ENCODE results near the gene CDH12.
"Not testable (repeated sequence)": the region's sequence is repeated elsewhere in the genome, so short reads cannot be mapped to it uniquely, and the experiment has no call there.

CDH12 gene

DNA sequence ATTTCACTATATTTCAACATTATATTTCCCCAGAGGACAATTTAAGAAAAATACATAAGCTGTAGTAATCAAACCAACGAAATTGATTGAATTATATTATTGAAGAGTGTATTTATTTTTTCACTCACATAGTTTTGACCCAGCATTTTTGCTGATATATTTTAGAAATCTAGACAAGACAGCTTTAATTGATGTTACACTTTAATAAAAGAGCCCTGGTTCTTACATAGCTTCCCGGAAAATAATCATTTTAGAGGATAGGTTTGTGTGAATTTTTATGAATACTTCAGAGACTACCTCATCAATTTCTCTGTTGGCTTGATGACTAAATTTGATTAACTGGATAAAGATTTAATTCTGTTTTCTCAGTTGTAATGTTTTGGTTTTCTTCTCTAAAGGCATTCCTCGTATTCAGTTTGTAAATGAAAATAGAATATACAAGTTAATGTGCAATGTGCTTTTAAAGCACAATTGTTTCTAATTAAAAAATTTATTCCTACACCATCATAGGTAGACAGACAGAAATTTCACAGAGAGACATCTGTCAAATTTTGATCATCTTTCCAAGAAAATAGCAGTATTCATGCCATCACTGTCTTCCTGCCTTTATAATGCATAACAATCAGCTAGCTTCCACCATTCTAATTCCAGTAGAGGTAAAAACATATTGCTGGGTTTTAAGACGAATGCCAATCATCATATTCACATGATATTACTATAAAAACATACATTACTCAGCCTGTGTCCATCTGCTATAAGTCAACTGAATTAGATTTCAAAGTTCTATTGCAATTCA lies 441.4 kb downstream of the CDH12 start:
- DNase-seq, result no peak

DNA sequence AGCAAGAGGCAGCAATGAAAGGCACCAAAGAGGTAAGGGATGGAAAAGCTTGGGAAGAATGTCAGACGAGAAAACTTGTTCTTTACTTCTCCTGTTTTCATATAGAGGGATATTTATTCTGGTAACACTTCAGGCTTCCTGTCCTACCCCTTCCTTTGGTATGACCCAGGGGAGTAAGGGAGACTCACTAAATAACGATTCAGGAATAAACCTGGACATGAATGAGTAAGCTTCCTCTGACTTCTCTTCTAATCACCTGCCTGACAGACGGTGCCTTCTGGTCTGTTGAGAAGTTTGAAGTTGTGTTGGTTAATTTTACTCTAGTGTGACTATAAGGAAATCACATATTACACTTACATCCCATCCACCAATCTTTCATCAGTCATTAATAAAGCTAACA lies 461.2 kb downstream of the CDH12 start:
- DNase-seq, result no peak

DNA sequence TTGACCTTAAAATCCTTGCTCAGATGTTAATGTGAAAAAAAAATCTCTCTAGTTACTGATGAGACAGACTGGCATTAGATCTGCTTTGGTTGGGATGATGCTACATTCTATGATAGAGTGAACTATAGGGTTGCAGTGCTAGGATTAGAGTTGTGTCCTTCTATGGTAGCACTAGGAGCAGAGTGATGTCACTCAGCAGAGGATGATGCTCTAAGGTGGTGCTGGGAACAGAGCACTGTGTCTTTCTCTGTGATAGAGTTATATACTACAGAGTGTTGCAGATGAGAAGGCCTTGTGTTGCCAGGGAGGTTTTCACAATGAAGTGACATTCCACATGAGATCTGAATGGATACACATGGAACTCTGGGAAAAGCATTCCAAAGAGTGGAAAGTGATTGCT lies 462.3 kb downstream of the CDH12 start:
- DNase-seq, result no peak

DNA sequence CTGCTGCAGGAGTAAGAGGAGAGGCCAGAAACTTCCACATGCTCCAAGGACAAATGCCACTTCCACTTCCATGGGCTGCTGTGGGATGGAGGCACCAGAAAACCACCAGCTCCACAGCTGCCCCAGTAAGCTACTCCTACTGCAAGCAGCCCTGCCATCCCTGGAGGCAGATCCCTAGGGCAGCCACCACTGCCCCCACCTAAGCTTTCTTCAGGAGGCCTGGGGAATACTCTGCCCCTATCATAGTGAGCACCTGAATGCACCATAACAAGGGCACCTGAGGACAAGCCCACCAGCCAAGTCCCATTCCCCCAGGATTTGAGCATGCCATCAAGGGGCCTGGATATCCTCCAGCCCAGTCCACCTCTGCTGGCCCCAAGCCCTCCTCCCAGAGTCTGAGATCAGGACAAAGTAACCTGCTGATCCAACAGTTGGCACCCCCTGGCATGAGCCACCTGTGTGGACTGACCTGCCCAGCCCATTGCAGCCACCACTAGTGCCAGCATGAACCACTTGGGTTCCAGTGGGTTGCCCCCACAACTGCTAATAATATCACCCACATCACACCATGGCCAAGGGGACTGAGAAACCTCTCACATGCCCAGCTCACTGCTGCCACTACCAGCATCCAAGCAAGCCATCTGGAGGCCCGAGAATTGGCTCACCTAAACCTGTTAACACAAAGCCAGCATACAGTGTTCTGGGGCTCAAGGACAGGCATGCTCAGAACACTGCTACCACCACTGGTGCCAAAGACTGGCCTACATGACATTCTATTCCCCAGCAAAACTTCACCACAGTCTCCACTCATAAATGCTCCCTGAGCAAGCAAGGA lies 480.1 kb downstream of the CDH12 start:
- no peak for DNase-seq

DNA sequence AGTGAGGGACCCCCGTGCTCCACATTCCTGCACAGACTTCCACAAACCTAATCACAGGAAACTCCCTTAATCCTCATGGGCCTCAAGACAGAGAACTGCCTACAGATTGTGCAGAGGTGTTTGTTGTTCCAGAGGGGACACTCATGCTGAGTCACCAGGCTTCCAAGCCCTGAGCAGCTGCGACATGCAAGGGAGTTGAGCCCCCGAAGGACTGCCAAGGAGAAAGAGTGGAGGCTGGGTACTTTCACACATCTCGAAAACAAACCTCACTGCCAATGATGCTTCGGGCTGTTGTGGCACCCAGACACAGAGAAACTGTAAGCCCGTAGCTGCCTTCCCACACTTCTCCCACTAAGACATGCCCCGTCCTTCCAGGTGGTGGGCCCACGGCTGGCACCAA lies 480.8 kb downstream of the CDH12 start:
- DNase-seq, result no peak

DNA sequence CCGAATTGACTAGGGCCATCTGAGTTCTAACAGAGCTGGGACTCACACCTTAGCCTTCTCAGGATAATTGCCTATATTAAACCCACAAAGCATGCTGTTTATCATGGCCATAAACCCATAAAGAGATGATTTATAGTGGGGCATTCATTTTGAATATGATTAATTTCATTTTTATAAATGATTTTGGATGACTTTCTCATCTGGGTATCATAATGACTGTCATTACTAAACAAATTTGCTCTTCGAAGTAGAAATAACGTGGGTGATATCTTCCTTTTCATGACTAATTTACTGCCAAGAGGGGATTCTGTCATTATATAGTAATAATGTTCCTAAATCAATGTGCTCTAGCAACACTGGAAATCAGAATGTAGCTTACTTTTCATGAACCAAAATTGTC lies 498.2 kb downstream of the CDH12 start:
- DNase-seq, result no peak

DNA sequence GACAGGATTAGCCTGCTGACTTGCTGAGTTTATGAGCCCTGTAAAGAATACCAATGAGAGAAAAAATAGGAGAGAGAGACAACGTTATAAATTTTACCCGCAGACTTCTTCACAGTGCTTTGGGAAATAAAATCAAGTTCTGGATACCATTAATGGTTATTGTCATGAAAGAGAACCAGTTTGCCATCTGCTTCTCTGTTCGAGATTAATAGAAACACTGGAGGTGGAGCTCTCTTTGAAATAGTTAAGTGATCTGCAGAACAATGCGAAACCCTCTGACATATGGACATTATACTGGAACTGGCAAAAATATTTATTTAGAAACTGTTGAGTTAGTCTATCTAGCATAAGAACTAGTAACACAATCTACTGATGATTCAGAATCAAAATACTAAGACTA lies 500.7 kb downstream of the CDH12 start:
- DNase-seq, result no peak

DNA sequence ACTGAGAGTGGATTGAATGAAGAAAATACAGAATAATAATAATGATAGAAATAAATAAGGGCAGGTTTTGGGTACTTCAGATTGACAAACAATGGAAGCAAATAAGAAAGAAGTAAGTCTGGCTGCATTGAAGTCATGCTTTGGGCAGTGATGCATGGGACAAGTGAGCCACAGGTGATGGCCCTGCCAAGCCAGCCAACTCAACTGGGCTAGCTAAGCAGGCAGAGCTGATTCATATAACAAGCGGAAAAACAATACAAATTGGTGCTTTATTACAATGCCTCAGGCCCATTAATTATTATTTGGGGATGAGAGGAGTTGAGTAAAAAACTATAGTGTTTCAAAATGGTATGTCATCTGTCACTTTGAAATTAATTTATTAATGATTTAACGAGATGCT lies 502.0 kb downstream of the CDH12 start:
- no peak for DNase-seq

DNA sequence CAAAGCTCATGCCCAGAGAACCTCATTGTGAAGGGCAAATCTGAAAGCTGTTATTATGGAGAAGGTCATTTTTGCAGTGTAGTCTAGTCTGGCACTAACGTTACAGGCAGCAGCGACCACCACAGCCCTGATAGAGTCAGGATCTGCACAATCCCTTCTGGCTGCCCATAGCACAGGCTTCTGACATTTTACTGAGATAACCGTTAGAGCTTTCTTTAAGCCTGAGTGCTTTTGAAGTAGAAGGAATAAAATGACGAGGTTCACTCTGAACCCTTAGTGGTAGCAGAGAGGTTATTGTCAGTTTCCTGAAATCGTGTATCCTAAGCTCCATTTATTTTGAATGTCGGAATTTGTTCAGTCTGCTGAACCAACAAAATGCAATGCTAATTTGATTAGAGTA lies 505.1 kb downstream of the CDH12 start:
- DNase-seq, result no peak

DNA sequence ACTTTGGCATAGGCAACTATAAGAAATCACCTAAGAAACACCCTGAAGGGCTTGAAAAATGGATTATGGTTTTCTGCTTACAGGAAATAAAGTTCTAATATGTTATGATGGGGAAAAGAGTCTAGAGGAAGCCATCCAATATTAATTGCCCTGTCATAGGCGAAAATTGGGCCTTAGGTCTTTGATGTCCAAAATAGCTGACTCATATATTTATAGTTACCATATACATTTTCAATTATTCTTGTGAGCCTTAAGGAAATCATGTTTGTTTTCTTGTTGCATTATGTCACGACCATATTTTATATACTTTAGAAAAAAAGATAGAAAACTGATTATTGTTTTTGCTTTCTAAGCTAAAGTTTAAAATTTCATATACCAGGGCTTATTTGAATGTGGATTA lies 509.1 kb downstream of the CDH12 start:
- no peak for DNase-seq

DNA sequence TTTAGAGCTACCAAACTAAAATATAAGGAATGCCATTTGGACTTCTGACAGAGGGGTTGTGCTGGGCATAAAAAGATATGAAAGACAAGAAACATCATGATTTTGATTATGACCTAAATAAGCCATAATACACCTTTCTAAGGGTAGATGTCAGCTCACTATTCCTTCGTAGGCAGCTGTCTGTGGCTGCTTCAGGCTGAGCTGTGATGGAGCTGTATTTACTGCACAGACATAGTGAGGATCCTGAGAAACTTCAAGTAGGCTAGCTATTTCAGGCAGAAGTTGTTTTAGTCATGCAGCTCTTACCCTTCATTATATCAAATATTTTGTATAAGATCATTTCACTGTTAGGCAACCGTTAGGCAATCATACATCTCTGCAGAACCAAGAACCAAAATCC lies 511.7 kb downstream of the CDH12 start:
- no peak for DNase-seq

DNA sequence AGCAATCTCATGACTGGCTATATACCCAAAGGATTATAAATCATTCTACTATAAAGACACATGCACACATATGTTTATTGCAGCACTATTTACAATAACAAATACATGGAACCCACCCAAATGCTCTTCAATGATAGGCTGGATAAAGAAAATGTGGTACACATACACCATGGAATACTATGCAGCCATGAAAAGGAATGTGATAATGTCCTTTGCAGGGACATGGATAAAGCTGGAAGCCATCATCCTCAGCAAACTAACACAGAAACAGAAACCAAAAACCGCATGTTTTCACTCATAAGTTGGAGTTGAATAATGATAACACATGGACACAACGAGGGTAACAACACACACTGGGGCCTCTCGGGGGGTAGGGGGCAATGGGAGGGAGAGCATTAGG lies 520.2 kb downstream of the CDH12 start:
- DNase-seq, result not testable (repeated sequence)

DNA sequence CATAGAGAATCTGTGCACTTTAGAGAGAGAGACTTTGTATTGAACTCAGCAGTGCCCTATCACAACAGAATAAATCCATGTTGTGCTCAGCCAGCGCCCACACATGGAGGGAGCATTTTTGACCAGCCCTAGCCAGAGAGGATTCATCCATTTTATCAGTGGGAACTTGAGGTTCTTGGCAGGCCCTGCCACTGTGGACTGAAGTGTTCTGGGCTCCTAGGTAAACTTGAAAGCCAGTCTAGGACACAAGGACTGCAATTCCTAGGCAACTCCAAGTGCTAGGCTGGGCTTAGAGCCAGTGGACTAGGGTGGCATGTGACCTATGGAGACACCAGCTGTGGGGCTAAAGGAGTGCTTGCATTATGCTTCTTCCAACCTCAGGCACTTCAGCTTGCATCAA lies 523.5 kb downstream of the CDH12 start:
- DNase-seq, result no peak

DNA sequence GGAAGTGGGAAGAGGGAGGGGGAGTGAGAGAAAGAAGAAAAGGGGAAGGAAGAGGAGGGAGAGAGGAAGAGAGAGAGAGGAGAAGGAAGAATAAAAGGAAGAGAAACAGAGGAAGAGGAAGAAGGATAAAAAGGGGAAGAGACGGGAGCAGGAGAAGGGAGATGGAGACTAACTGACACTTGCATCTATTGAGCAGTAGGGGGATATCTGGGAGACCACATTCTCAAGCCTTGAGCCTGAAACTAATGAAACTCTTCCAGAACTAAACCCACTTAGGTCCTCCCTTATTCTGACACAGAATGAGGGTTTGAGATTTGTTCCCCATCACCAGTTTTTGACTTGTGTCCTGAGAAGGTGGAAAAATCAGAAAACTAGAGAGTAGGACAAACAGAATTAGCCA lies 533.3 kb downstream of the CDH12 start:
- no peak for DNase-seq

DNA sequence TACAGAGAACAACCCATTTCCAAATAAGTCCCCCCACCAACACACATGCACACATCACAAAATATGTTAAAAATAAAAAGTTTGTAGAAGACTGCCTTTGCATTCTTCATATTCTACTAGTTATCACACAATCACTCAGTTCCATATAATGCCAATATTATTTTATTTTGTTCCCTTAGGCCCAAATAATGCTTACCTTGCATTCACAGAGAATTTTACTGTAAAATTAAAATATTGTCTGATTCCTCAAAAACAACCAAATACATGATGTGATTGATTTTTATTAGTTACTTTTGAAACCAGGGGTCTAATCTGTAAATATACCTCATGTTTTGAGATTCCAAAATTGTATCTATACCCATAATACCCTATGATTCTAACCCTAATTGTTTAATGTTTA lies 536.9 kb downstream of the CDH12 start:
- DNase-seq, result no peak

DNA sequence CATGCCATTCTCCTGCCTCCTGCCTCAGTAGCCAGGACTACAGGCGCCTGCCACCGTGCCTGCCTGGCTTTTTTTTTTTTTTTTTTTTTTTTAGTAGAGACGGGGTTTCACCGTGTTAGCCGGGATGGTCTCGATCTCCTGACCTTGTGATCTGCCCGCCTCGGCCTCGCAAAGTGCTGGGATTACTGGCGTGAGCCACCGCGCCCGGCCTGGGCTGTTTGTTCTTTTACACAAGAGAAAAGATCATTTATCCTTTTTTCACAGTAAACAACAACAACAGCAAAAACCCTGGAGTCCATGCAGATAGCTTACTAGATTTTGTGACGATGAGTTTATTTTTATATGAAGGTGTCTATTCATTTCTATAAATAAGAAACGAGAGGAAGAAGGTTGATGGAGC lies 538.1 kb downstream of the CDH12 start:
- not testable (repeated sequence) for DNase-seq

DNA sequence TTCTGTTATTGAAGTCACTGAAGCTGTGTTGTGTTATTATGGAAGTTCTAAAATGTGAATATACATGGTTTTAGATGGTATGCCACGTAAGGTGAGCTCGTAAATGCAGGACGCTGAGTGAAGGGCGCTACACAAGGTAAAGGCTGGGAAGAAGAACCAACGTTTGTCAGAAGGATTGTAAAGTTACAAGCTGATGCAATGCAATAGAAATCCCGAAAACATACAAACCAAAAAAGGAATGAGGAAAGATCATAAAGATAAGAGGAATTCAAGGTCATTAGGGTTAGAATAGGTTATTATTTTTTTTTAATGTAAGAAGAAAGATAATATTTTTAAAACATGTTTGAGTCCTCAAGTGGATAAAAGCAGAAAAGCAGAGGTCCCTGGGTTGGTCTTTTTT lies 538.6 kb downstream of the CDH12 start:
- no peak for DNase-seq

DNA sequence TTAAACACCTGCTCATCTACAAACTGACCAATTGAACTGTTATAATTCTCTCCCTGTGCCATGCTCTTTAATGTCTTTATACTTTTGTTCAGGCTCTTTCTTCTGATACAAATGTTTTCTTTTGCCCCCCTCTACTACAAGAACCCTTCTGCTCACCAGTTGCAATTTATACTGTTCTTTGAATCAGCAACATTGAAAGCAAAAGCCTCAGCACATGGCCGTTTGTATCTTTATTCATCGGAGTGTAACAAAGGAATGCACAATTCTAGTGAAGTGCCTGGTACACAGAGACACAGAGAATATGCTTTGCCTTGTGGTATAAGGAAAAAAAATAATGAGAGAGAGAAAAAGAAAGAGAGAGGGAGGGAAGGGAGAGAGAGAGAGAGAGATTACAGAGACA lies 547.1 kb downstream of the CDH12 start:
- no peak for DNase-seq

DNA sequence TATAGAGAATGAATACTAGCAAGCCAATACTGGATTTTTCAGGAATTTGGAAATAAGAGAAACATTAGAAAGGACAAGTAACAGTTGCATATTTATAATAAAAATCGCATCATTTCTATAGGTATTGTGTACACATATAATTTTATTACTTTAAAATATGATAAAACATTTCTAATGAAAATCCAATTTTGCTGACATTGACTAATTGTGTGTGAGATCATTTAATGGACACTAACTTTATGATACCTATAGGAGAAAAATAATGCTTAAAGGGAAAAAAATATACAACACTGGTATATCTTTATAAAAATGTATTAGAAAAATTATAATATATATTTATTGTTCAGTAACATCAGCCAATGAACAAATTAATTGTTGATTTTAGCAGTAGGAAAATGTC lies 557.3 kb downstream of the CDH12 start:
- no peak for DNase-seq

DNA sequence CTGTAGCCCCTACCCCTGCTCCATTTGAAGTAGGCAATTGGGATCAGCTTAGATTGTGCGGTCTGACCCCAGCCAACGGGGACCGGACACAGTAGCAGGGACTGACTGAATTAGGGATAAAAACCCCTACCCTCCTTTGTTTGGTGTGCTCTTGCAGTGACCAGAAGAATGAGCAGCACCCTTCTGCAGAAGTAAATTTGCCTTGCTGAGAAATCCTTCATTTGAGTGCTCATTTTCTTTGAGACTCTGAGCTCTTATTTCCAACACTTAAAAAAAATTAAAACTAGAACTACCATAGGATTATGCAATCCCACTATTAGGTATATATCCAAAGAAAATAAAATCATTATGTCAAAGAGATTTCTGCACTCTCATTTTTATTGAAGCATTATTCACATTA lies 560.0 kb downstream of the CDH12 start:
- no peak for DNase-seq

DNA sequence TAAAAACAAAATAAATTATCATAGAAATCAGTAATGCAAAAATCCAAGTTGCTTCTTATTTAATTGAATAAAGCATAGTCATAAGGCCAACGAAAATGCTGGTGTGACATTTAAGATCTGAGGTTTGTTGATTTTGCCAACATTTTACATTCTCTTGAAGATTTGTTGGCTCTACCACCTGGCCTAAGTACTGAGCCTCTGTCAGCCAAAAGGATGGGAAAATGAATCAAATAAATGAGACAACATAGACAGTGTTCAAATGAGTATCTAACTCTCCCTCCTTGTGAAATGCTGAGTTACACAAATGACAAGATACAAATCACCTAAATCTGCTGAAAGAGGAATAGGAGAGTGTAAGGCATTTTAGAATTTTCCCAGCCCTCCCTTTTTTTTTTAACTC lies 575.0 kb downstream of the CDH12 start:
- DNase-seq, result no peak

DNA sequence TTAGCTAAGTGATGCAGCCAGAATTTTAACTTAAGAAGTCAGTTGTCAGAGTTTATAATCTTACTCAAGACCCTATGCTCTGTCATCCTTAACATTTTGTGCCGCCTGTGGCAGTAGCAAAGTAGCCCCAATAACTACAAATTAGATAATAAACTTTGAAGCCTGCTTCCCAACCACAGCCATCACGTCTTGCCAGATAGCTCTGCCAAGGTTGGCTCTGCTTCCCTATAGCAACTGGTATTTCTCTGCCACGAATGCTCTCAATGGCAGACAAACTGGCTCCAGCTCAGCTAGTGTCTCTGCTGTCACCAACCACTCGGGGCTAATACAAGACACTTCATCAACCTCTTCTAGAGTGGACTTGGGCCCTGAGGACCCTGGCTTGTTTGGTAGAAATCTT lies 576.1 kb downstream of the CDH12 start:
- DNase-seq, result no peak

DNA sequence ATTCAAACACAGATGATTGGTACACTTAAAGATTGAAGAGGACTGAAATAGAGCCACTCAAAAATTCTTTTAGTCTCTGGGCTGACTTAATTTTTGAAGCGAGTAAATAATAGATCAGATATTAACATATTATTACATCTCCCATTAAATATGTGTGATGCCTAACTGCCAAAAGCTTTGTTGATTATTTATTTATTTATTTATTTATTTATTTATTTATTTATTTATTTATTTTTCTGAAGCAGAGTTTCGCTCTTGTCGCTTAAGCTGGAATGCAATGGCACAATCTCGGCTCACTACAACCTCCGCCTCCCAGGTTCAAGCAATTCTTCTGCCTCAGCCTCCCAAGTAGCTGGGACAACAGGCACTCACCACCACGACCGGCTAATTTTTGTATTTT lies 587.3 kb downstream of the CDH12 start:
- DNase-seq, result not testable (repeated sequence)

DNA sequence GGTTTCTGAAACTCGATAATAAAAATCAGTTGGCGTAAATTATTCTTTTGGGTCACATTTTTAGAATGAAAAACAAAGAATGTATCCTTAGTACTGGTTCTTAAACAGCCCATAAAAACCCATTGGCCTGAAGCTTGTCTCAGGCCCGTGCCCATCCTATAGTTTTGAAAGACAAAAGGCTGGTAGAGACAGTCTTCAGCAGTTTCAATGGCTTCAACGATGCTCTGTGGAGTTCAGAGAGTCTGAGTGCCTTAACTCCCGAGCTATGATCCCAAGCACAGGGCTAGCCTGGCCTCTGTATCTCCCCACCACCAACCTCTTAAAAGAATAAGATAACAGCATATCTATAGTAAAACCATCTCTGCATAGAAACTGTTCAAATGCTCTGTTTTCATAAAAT lies 595.0 kb downstream of the CDH12 start:
- no peak for DNase-seq

DNA sequence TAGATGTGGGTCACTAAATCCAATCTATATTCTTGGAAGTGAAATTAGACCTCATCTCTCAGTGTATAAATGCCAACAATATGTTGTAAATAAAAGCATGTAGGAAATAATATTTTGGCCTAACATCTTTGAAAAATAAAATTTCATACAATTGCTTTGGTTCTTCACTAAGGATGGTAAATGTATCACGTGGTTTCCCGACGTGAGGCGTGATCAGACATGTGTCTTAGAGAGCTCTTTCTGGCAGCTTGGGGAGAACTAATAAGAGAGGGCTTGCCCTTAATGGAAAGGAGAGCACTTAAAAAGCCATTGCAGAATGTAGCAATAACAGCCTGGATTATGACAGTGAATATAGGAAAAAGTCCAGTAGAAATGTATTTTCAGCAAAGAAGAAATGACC lies 602.6 kb downstream of the CDH12 start:
- DNase-seq, result no peak
